ENCODE measurements around the gene WWOX. TPM values are rescaled to one million over a fixed set of nuclear protein-coding genes. Genes with fewer than 3 reads are reported as not detected.

WWOX gene
- total RNA-seq, 1 experiment from 2014 or later: 15.6 TPM

DNA sequence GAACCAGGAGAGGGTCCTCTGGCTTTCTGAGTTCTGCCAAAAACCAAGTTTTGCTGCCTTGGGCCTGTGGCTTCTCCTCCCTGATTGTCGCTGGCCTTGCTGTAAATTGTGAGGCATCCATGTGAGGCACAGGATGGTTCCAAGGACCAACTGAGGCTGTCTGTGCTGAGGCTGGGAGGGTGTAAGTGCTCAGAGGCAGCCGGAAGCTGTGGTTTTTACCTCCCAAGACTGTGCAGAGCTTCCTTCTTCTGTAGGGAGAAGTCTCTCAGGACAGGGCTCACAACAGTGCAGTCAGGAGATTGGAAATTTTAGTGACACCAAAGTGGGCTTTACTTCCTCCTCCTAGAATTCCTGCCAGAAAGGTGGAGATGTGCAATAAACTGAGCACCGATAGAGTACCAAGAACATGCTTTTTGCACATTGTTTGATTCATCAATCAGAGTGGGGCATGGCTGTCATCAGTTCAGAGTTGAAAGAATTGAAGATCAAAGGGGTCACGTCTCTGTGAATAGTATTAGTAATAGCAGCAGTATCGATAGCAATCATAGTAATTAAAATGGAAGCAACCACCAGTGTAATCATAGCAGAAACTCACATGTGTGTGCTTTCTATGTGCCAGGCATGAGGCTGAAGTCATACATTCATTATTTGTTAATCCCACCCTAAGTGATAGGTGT lies 467.1 kb downstream of the WWOX start:
- no peak overlapping the region for H4K8ac ChIP-seq (replicated peaks; ENCODE audit: insufficient read length, low read depth, low read length)

More for the DNA sequence above, 467.1 kb downstream of the WWOX start:
- WGBS (ENCODE audit: extremely low coverage, insufficient read length, low lambda C conversion rate): no CpG with 5 or more reads among the region's 5 CpGs
- no peak for DNase-seq
- H3K27me3 ChIP-seq (ENCODE audit: insufficient read depth, low read length): no peaks in the 10 kb centered on the region
- H3K4me1 Mint-ChIP-seq: peaks cover 0 to 3% of the 10 kb centered on the region in 2 experiments; a peak in 2 of 4 replicates
- H2BK120ac ChIP-seq (ENCODE audit: low read depth, low read length, poor library complexity, severe bottlenecking): no peak overlapping the region
- no peak overlapping the region for H3K27ac ChIP-seq (ENCODE audit: insufficient read length, low read depth, low read length)
- no peaks in the 10 kb centered on the region for H3K23me2 ChIP-seq (ENCODE audit: insufficient read length, low read depth, low read length, poor library complexity, severe bottlenecking)
- no peaks in the 10 kb centered on the region for H3K79me2 ChIP-seq (ENCODE audit: insufficient read depth, low read length)
- H3K4me2 ChIP-seq (ENCODE audit: insufficient read depth, insufficient read length, low read length): no peak overlapping the region
- H2BK15ac ChIP-seq (ENCODE audit: low read depth, low read length): no peak overlapping the region
- no peak overlapping the region for H2AFZ ChIP-seq (ENCODE audit: low read length)
- no peak overlapping the region for H4K5ac ChIP-seq (ENCODE audit: insufficient read length, low read depth, low read length)
- TF ChIP-seq, protein P1, sequence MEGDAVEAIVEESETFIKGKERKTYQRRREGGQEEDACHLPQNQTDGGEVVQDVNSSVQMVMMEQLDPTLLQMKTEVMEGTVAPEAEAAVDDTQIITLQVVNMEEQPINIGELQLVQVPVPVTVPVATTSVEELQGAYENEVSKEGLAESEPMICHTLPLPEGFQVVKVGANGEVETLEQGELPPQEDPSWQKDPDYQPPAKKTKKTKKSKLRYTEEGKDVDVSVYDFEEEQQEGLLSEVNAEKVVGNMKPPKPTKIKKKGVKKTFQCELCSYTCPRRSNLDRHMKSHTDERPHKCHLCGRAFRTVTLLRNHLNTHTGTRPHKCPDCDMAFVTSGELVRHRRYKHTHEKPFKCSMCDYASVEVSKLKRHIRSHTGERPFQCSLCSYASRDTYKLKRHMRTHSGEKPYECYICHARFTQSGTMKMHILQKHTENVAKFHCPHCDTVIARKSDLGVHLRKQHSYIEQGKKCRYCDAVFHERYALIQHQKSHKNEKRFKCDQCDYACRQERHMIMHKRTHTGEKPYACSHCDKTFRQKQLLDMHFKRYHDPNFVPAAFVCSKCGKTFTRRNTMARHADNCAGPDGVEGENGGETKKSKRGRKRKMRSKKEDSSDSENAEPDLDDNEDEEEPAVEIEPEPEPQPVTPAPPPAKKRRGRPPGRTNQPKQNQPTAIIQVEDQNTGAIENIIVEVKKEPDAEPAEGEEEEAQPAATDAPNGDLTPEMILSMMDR (conservative IDR thresholded peaks at IDR 0.05): no peak
- H2AK5ac ChIP-seq (ENCODE audit: insufficient read length, low read length): no peak overlapping the region
- no peaks in the 10 kb centered on the region; the same call in 1 of the 2 replicates for H3K4me1 ChIP-seq (ENCODE audit: insufficient read depth, low read length)
- no peak overlapping the region for H2BK12ac ChIP-seq (ENCODE audit: insufficient read length, low read depth, low read length)
- H3K56ac ChIP-seq (ENCODE audit: insufficient read length, low read depth, low read length): no peak overlapping the region
- H2BK20ac ChIP-seq (ENCODE audit: low read depth, low read length, poor library complexity, severe bottlenecking): no peak overlapping the region
- no peak overlapping the region for H4K91ac ChIP-seq (ENCODE audit: insufficient read length, low read depth, low read length)
- H3K9me3 Mint-ChIP-seq: peaks cover 4 to 9% of the 10 kb centered on the region in 2 experiments; a peak in 3 of 5 replicates
- no peaks in the 10 kb centered on the region for H3K9me3 ChIP-seq (ENCODE audit: control insufficient read depth, low read depth, low read length)
- H3K14ac ChIP-seq (ENCODE audit: insufficient read depth, low read length): no peak overlapping the region
- no peak overlapping the region for H3T11ph ChIP-seq (ENCODE audit: low read length)
- H3K4ac ChIP-seq (ENCODE audit: low read depth, low read length): no peak overlapping the region
- no peaks in the 10 kb centered on the region; the same call in 1 of the 2 replicates for H3K27me3 Mint-ChIP-seq (ENCODE audit: low read depth)
- H3K23ac ChIP-seq (ENCODE audit: insufficient read length, low read depth, low read length): no peak overlapping the region
- H2BK5ac ChIP-seq (ENCODE audit: insufficient read length, low read length): no peak overlapping the region
- H3K9ac ChIP-seq (ENCODE audit: extremely low read depth, insufficient read length, low read length): no peak overlapping the region
- no peak overlapping the region for H3K4me3 Mint-ChIP-seq
- no peaks in the 10 kb centered on the region for H4K20me1 ChIP-seq (ENCODE audit: control insufficient read depth, insufficient read depth, insufficient read length)
- peaks cover 0 to 11% (median 6%) of the 10 kb centered on the region in 3 experiments; a peak in 3 of 7 replicates for H3K36me3 Mint-ChIP-seq (ENCODE audit: insufficient read depth in 1 of 3, low read depth in 3 of 3)
- H3K27ac Mint-ChIP-seq: no peak overlapping the region; a peak in 1 of 7 replicates
- no peaks in the 10 kb centered on the region for H3K79me1 ChIP-seq (ENCODE audit: insufficient read depth, low read depth, low read length, poor library complexity, severe bottlenecking)
- H3K18ac ChIP-seq (ENCODE audit: insufficient read length, low read depth, low read length): no peak overlapping the region
